ENCODE data around the gene SUMO3. TPM values are rescaled to one million over a fixed set of nuclear protein-coding genes. Genes with fewer than 3 reads are reported as not detected.
A peak's percentile ranks its signal among the peaks of the same experiment; 100 is the strongest.

The SUMO3 gene
- total and polyA plus RNA-seq, 2 of the 13 experiments (the other 11 are each of a cell fraction or from before 2014, with no cell fraction given), result 51.4 to 92.4 TPM

GRCh38 chr21:44844256-44844655, 26.4 kb upstream of the SUMO3 start (continued):
- TF ChIP-seq ZNF281 (CRISPR knock-in tag; IDR thresholded peaks at IDR 0.05; ENCODE audit: borderline replicate concordance) (no peak), RCOR2 (CRISPR knock-in tag; IDR thresholded peaks at IDR 0.05) (no peak), ZXDC (CRISPR knock-in tag; IDR thresholded peaks at IDR 0.05) (no peak), ZNF580 (CRISPR knock-in tag; IDR thresholded peaks at IDR 0.05; ENCODE audit: borderline replicate concordance, low read depth) (no peak), SAP130 (CRISPR knock-in tag; IDR thresholded peaks at IDR 0.05; ENCODE audit: low read depth) (no peak), IKZF1 (IDR thresholded peaks at IDR 0.05) (no peak)

- BruUV-seq (replicated peaks), result no TSS peak
- POLR2A ChIA-PET, result no interaction called here
- peak overlapping the region; percentile 5 for H2AFZ ChIP-seq (ENCODE audit: low read length)
- peaks cover 2 to 51% of the 10 kb centered on the region in 2 experiments; a peak in 4 of 5 replicates for H3K27me3 ChIP-seq (ENCODE audit: control insufficient read depth in 1 of 2, insufficient read depth in 2 of 2, low read length in 2 of 2)
- no peak for ATAC-seq
- CTCF ChIA-PET (ENCODE audit: low intra/inter-chr PET ratio, low total read pairs), result no interaction called here
- no peaks in the 10 kb centered on the region for H3K9me3 ChIP-seq (ENCODE audit: low read length)
- H3K4me1 ChIP-seq (ENCODE audit: insufficient read depth, low read length), result peaks cover 43% of the 10 kb centered on the region
- no peak overlapping the region for H3K9ac ChIP-seq (ENCODE audit: insufficient read depth, low read depth, low read length)
- H4K20me1 ChIP-seq (ENCODE audit: insufficient read depth, low read length), result peaks cover 5% of the 10 kb centered on the region; the same call in 1 of the 2 replicates
- no peaks in the 10 kb centered on the region for H3K36me3 ChIP-seq (replicated peaks in 1 of 2; ENCODE audit: control insufficient read depth in 1 of 2, insufficient read depth in 2 of 2, low read length in 2 of 2)
- TF ChIP-seq ZNF230 (CRISPR knock-in tag; IDR thresholded peaks at IDR 0.05), result no peak
- TF ChIP-seq ZNF441 (CRISPR knock-in tag; IDR thresholded peaks at IDR 0.05; ENCODE audit: borderline replicate concordance), result no peak
- TF ChIP-seq ZNF205 (CRISPR knock-in tag; IDR thresholded peaks at IDR 0.05), result no peak
- no peak for TF ChIP-seq RBFOX2 (IDR thresholded peaks at IDR 0.05; ENCODE audit: low read depth, low read length)
- no peak for TF ChIP-seq TAF1 (CRISPR knock-in tag; IDR thresholded peaks at IDR 0.05)
- TF ChIP-seq, protein P1, sequence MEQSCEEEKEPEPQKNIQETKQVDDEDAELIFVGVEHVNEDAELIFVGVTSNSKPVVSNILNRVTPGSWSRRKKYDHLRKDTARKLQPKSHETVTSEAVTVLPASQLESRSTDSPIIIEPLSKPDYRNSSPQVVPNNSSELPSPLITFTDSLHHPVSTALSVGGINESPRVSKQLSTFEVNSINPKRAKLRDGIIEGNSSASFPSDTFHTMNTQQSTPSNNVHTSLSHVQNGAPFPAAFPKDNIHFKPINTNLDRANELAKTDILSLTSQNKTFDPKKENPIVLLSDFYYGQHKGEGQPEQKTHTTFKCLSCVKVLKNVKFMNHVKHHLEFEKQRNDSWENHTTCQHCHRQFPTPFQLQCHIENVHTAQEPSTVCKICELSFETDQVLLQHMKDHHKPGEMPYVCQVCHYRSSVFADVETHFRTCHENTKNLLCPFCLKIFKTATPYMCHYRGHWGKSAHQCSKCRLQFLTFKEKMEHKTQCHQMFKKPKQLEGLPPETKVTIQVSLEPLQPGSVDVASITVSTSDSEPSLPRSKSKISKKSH (CRISPR knock-in tag; IDR thresholded peaks at IDR 0.05; ENCODE audit: borderline replicate concordance), result no peak
- no peak for TF ChIP-seq MAFK (conservative IDR thresholded peaks at IDR 0.05 in 1 of 2, IDR thresholded peaks at IDR 0.05 in 1 of 2; ENCODE audit: low read length in 2 of 2)
- H3K79me2 ChIP-seq (ENCODE audit: insufficient read depth, low read length), result no peaks in the 10 kb centered on the region
- H3K27ac ChIP-seq (ENCODE audit: extremely low read length, insufficient read depth, low read length), result no peak overlapping the region
- no peak for DNase-seq (ENCODE audit: low spot score)
- H3K4me2 ChIP-seq (ENCODE audit: low read depth, low read length), result no peak overlapping the region
- no peak for FAIRE-seq
- in situ Hi-C loops (cut with HindIII; ENCODE audit: extremely low pct_ligation_motif_present, low pct_unique_long_range_greater_than_20kb), result no loop called here
- H3K4me3 ChIP-seq (replicated peaks in 1 of 3; ENCODE audit: insufficient read depth in 1 of 3, low read depth in 2 of 3, low read length in 3 of 3), result no peak overlapping the region
- 38% methylated on average over 17 of the region's 23 CpGs for WGBS (ENCODE audit: low lambda C conversion rate)
- intact Hi-C loops (cut with micrococcal nuclease; ENCODE audit: unreplicated experiment), result loop anchor here (10.0 kb wide), 1 partner anchor 72 kb away; no protein-coding TSS in a partner anchor
These were observed 25.0 kb upstream of the SUMO3 start for GRCh38 chr21:44842721-44843445.
